Mesenchymal stem cell (in vitro differentiated cells and primary cell): ENCODE measurements around the gene VMP1.

Source experiments
- DNase-seq: peaks from one replicate; pipeline ENCODE4 v3.0.0-alpha.2; 2013
- H2AFZ ChIP-seq: one replicate; pipeline ENCODE4 v1.6.1; 2013; ENCODE audit warnings: low read depth, mild to moderate bottlenecking, control low read depth, inconsistent platforms, low read length, moderate library complexity
- H2AK5ac ChIP-seq: 2 replicates; pipeline ENCODE4 v1.6.1; 2013; ENCODE audit warnings: low read length, moderate library complexity, mild to moderate bottlenecking, inconsistent platforms; ENCODE audit not compliant: severe bottlenecking
- H2BK120ac ChIP-seq: one replicate; pipeline ENCODE4 v1.6.1; 2013; ENCODE audit warnings: low read depth, mild to moderate bottlenecking, inconsistent platforms, low read length, moderate library complexity
- H2BK12ac ChIP-seq, 2 experiments: one replicate each; pipeline ENCODE4 v1.6.1; 2013; ENCODE audit warnings: inconsistent platforms in 2 of 2, low read length in 2 of 2, mild to moderate bottlenecking in 2 of 2, moderate library complexity in 2 of 2, control low read depth in 1 of 2
- H2BK15ac ChIP-seq: one replicate; pipeline ENCODE4 v1.6.1; 2013; ENCODE audit warnings: mild to moderate bottlenecking, low read depth, inconsistent platforms; ENCODE audit not compliant: poor library complexity, severe bottlenecking
- H2BK5ac ChIP-seq: 2 replicates; pipeline ENCODE4 v1.6.1; 2013; ENCODE audit warnings: low read depth, mild to moderate bottlenecking, low read length, control low read depth, inconsistent platforms; ENCODE audit not compliant: poor library complexity, severe bottlenecking
- H3K14ac ChIP-seq, 2 experiments: one replicate each; pipeline ENCODE4 v1.6.1; 2013; ENCODE audit warnings: inconsistent platforms in 2 of 2, low read length in 2 of 2, control low read depth in 1 of 2, mild to moderate bottlenecking in 1 of 2, moderate library complexity in 1 of 2
- H3K18ac ChIP-seq, 2 experiments: one replicate each; pipeline ENCODE4 v1.6.1; 2013; ENCODE audit warnings: inconsistent platforms in 2 of 2, low read length in 2 of 2, control low read depth in 1 of 2, low read depth in 1 of 2, mild to moderate bottlenecking in 1 of 2
- H3K23ac ChIP-seq, 2 experiments: one replicate each; pipeline ENCODE4 v1.6.1; 2013; ENCODE audit warnings: inconsistent platforms in 2 of 2, low read length in 2 of 2, mild to moderate bottlenecking in 2 of 2, moderate library complexity in 2 of 2, control low read depth in 1 of 2
- H3K27ac ChIP-seq: 2 replicates; pipeline ENCODE4 v1.5.1; 2013; ENCODE audit warnings: mild to moderate bottlenecking, moderate library complexity, low read length, control low read depth, inconsistent platforms; ENCODE audit not compliant: poor library complexity, severe bottlenecking
- H3K27me3 ChIP-seq, 2 experiments: 2 replicates each; pipeline versions ENCODE4 v1.6.1 to v1.7.0; 2013; ENCODE audit warnings: low read length in 2 of 2, mild to moderate bottlenecking in 2 of 2, moderate library complexity in 2 of 2, control low read depth in 1 of 2, inconsistent platforms in 1 of 2; ENCODE audit not compliant: control insufficient read depth in 1 of 2, insufficient read depth in 1 of 2
- H3K36me3 ChIP-seq, 2 experiments: 2 replicates each; pipeline versions ENCODE4 v1.6.1 to v1.7.0; 2013; ENCODE audit warnings: low read length in 2 of 2, control low read depth in 1 of 2, inconsistent platforms in 1 of 2, low read depth in 1 of 2, mild to moderate bottlenecking in 1 of 2; ENCODE audit not compliant: insufficient read depth in 2 of 2, control insufficient read depth in 1 of 2
- H3K4ac ChIP-seq, 2 experiments: one replicate each; pipeline ENCODE4 v1.6.1; 2013; ENCODE audit warnings: inconsistent platforms in 2 of 2, low read length in 2 of 2, mild to moderate bottlenecking in 2 of 2, moderate library complexity in 2 of 2, control low read depth in 1 of 2, low read depth in 1 of 2
- H3K4me1 ChIP-seq: 2 replicates; pipeline ENCODE4 v1.6.1; 2013; ENCODE audit warnings: low read depth, low read length, control low read depth; ENCODE audit not compliant: control insufficient read depth, insufficient read depth
- H3K4me2 ChIP-seq: 2 replicates; pipeline ENCODE4 v1.6.1; 2013; ENCODE audit warnings: low read length, mild to moderate bottlenecking, inconsistent platforms; ENCODE audit not compliant: poor library complexity, severe bottlenecking
- H3K4me3 ChIP-seq, 2 experiments: 2 replicates each; pipeline versions ENCODE4 v1.5.1 to v1.7.0; 2013; ENCODE audit warnings: low read length in 2 of 2, mild to moderate bottlenecking in 2 of 2, control low read depth in 1 of 2, low read depth in 1 of 2; ENCODE audit not compliant: insufficient read depth in 1 of 2
- H3K79me1 ChIP-seq: replicated peaks from 2 replicates; pipeline ENCODE4 v1.6.1; 2013; ENCODE audit warnings: mild to moderate bottlenecking, control low read depth, low read length, inconsistent platforms; ENCODE audit not compliant: poor library complexity, severe bottlenecking
- H3K9ac ChIP-seq: 2 replicates; pipeline ENCODE4 v1.7.0; 2013; ENCODE audit warnings: mild to moderate bottlenecking, low read length, moderate library complexity
- H3K9me3 ChIP-seq: 2 replicates; pipeline ENCODE4 v1.7.0; 2013; ENCODE audit warnings: mild to moderate bottlenecking, low read length; ENCODE audit not compliant: control insufficient read depth
- H4K8ac ChIP-seq: one replicate; pipeline ENCODE4 v1.6.1; 2013; ENCODE audit warnings: inconsistent platforms, mild to moderate bottlenecking, low read length, moderate library complexity
- H4K91ac ChIP-seq: one replicate; pipeline ENCODE4 v1.6.1; 2013; ENCODE audit warnings: mild to moderate bottlenecking, low read length, inconsistent platforms
- WGBS: methylation state at CpG from one replicate; pipeline ENCODE4 v1.1.7; 2013; ENCODE audit warnings: mixed read lengths; 5-methylcytosine and 5-hydroxymethylcytosine counted together

Gene VMP1

GRCh38 chr17:59837308-59838051 lies 130.0 kb downstream of the VMP1 start:
- Histone ChIP-seq H2BK15ac (no peak overlapping the region), H3K9ac (peak overlapping the region; percentile 99), H3K14ac (no peak overlapping the region), H3K9me3 (no peaks in the 10 kb centered on the region), H3K36me3 (peaks cover 6 to 37% of the 10 kb centered on the region in 2 experiments), H3K23ac (no peak overlapping the region), H3K18ac (peak overlapping the region in 1 of 2 experiments; percentile 62), H2AK5ac (peak overlapping the region; percentile 96), H2AFZ (no peak overlapping the region), H3K4ac (peak overlapping the region in 1 of 2 experiments; percentile 47), H2BK120ac (peak overlapping the region; percentile 89), H3K4me3 (peak overlapping the region in 1 of 2 experiments; percentile 97), H3K27me3 (no peaks in the 10 kb centered on the region), H3K79me1 (peaks cover 3% of the 10 kb centered on the region), H2BK5ac (peak overlapping the region; percentile 96), H2BK12ac (no peak overlapping the region), H3K27ac (peak overlapping the region; percentile 100), H3K4me1 (peaks cover 3% of the 10 kb centered on the region), H4K8ac (no peak overlapping the region), H4K91ac (no peak overlapping the region), H3K4me2 (no peak overlapping the region)
- peak; percentile 100 for DNase-seq
- WGBS, result 0% methylated on average over 7 of the region's 8 CpGs

GRCh38 chr17:59838052-59838916 lies 130.8 kb downstream of the VMP1 start:
- H2AK5ac ChIP-seq, result peak overlapping the region; percentile 12
- H3K79me1 ChIP-seq, result peaks cover 3% of the 10 kb centered on the region
- H3K27ac ChIP-seq, result peak overlapping the region; percentile 99
- peak overlapping the region; percentile 89 for H4K8ac ChIP-seq
- H3K18ac ChIP-seq, result peak overlapping the region; percentile 50 to 100
- peak overlapping the region; percentile 26 for H2BK5ac ChIP-seq
- peak overlapping the region; percentile 95 for H4K91ac ChIP-seq
- H3K27me3 ChIP-seq, result no peaks in the 10 kb centered on the region
- peak overlapping the region; percentile 54 to 97 for H3K4me3 ChIP-seq
- peak overlapping the region; percentile 19 to 87 for H3K4ac ChIP-seq
- H3K23ac ChIP-seq, result no peak overlapping the region
- no peak overlapping the region for H2BK15ac ChIP-seq
- H3K4me2 ChIP-seq, result no peak overlapping the region
- H2AFZ ChIP-seq, result no peak overlapping the region
- H3K9ac ChIP-seq, result peak overlapping the region; percentile 99
- no peak for DNase-seq
- peaks cover 3% of the 10 kb centered on the region for H3K4me1 ChIP-seq
- H3K36me3 ChIP-seq, result peaks cover 6 to 37% of the 10 kb centered on the region in 2 experiments
- 1% methylated on average over 6 of the region's 8 CpGs for WGBS
- no peaks in the 10 kb centered on the region for H3K9me3 ChIP-seq
- peak overlapping the region; percentile 98 for H2BK120ac ChIP-seq
- H2BK12ac ChIP-seq, result no peak overlapping the region
- H3K14ac ChIP-seq, result no peak overlapping the region

- Histone ChIP-seq H3K27me3 (no peaks in the 10 kb centered on the region), H3K9ac (peak overlapping the region; percentile 99), H3K79me1 (no peaks in the 10 kb centered on the region), H3K14ac (no peak overlapping the region), H3K18ac (peak overlapping the region; percentile 74 to 91), H2BK12ac (no peak overlapping the region), H2AK5ac (peak overlapping the region; percentile 89), H4K8ac (peak overlapping the region; percentile 75), H4K91ac (no peak overlapping the region), H2BK15ac (no peak overlapping the region), H3K9me3 (no peaks in the 10 kb centered on the region), H3K4ac (peak overlapping the region in 1 of 2 experiments; percentile 96), H3K27ac (peak overlapping the region; percentile 99), H3K36me3 (peaks cover 0 to 37% of the 10 kb centered on the region in 2 experiments), H3K4me1 (peaks cover 3% of the 10 kb centered on the region), H2AFZ (no peak overlapping the region), H2BK5ac (peak overlapping the region; percentile 90), H3K4me3 (peak overlapping the region; percentile 37 to 97), H3K4me2 (no peak overlapping the region), H3K23ac (no peak overlapping the region), H2BK120ac (no peak overlapping the region)
- DNase-seq, result no peak
- WGBS, result 17% methylated on average over 1 of the region's 6 CpGs
These were observed 132.3 kb downstream of the VMP1 start for GRCh38 chr17:59839651-59840328.
